HG02642 (cell line): ENCODE data around the gene BAZ2B.

Source experiments
- ATAC-seq: cut with Tn5 transposase; IDR thresholded peaks from one replicate; pipeline ENCODE4 v1.9.1; 2021; ENCODE audit warnings: mild to moderate bottlenecking; ENCODE audit not compliant: unreplicated experiment, poor library complexity

The BAZ2B gene

DNA sequence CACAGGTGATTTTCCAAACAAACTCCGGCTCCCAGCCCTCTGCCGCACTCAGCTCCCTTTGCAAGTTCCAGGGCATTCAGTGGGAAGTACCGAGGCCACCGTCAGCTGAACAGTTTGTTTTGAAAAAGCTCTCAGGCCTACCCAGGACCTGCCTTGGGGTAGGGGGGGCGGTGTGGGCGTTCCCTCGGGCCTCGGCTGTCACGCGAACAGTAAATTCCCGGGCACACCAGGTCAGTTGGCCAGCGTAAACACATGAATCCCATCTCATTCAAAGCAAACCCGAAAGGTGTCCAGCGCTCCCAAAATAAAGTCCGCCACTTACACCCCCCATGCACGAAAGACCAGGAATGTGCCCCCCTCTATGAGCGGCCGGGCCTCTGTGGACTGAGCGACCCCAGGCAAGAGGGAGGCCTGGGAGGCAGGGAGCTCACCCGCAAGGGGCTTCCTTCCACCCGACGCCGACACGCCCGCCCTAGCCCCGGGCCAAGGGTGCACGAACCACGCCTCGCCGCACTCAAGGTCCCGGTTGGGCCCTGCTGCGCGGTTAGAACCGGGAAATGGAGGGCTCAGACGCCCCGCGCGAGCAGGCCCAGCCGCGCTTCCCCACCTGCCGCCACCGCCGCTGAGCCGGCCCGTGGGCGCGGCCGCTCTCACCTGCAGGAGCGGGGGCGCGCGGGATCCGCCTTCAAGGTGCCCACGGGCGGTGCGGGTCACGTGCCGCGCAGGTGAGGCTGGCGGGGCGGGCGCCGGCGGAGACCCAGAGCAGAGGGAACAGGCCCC lies 330.2 kb downstream of the BAZ2B start, which contains the start of gene WDSUB1:
WDSUB1 (minus strand) TSS at position 775 of the 780 bp plus-strand sequence. CDS start 3,634 bp downstream, outside the sequence.
- ATAC-seq: peak; percentile 23

DNA sequence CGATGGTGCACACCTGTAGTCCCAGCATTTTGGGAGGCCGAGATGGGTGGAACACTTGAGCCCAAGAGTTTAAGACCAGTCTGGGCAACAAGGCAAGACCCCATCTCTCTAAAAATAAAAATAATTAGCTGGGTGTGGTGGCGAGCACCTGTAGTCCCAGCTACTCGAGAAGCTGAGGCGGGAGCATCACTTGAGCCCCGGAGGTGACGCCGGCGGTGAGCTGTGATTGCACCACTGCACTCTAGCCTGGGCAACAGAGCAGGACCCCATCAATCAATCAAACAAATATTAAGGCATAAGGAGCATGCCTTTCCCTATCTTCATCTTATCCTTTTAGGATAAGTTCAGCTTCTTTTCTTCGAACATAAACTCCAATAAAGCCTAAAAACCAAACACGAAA lies 330.9 kb downstream of the BAZ2B start:
- no peak for ATAC-seq

DNA sequence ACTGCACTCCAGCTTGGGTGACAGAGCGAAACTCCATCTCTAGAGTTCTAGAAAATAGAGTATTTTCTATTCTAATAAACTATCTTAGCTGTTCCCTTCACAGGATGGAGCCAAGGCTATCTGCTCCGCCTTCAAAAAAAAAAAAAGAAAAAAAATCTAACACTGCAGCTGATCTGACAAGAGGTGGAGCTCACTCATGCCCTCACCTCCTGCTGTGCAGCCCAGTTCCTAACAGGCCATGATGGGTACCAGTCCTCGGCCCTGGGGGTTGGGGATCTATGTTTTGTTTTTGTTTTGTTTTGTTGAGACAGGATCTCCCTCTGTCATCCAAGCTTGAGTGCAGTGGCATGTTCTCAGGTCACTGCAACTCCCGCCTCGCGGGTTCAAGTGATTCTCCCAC lies 332.8 kb downstream of the BAZ2B start:
- no peak for ATAC-seq

DNA sequence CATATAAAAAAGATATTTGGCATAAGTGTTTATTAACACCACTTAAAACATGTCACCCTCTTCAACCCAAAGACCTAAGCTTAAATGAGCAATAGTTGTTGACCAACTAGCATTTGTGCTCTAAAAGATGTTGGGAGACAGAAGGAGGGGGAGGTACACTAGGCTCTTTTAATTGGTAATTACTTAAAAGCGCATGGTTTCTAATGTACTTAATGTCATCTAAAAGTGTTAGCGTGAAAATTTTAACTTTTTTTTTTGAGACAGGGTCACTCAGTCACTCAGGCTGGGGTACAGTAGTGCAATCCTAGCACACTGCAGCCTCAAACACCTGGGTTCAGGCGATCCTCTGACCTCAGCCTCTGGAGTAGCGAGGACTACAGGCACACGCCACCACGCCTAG lies 335.3 kb downstream of the BAZ2B start:
- ATAC-seq: no peak

DNA sequence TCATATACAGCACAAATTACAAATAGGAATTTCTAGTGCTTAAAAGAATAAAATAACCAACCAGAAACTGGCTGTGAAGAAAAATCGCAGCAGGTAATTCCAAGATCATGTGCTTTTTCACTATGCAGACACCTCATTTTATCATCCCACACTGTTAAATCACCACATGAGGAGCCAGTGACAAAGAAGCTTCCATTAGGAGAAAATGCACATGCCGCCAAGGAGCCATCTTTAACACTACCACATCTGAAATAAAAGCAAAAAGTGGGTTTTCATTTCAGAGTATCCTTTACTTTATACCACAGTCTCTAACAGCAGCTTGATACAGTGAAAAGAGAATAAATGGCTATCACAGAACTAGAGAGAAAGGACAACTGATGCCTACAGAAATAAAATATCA lies 336.6 kb downstream of the BAZ2B start:
- ATAC-seq: no peak

DNA sequence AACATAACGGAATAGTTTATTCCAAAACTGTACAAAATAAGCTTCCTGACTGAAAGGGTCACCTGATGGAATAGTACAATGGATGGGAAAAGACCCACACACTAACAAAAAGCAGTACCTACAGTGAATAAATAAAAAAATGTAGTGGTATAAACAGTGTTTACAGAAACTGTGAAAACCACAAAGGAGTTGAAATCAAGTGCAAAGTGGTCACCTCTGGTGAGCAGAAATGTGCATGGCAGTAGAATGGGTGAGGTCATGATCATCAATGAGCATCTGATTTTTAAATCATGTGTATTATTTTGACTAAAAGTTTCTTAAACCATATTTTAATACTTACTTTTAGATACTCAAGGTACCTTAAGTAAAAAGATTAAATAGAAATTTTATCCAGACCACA lies 341.2 kb downstream of the BAZ2B start:
- ATAC-seq: no peak

DNA sequence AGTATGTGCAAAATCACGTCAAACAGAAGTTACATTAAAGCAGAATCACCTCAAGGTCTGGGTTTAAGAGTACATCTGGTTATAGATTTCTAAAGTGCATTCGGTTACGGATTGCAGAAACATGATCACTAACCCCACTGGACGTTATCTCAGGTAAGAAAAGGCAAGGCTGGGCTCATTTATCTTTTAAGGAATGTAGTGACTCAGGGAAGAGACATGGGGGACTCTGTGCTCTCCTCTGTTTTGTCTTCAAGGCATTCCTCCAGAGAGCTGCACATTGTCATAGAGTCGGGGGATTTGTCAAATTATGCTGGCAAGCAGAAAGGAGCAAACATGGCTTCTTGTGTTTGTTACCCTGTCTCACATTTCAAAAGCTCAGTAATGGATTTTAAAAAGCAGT lies 344.2 kb downstream of the BAZ2B start:
- no peak for ATAC-seq

DNA sequence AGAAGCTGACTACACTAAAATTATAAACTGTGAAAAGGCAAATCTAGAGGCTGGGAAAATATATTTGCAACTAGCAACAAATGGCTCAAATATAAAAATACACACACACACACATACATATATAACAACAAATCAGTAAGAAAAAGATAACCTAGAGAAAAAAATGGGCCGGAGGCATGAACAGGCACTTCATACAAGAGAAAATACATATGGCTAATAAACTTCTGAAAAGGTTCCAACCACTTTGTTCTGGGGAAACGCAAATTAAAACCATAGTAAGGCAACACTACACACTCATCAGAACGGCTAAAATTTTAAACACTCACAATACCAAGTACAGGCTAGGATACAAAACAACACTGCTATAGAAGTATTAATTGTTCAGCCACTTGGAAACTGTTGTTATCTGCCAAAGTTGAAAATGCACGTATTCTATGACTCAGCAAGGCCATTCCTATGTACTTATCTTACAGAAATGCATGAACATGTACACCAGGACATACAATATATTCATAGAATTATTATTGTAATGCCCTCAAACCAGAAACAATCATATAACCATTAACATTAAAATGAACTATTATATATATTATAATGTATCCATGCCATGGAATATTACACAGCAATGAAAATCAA lies 345.5 kb downstream of the BAZ2B start:
- no peak for ATAC-seq
